Fibroblast of skin of right biceps (primary cell): ENCODE results near the gene APEX2.
"Not testable (repeated sequence)": the region's sequence is repeated elsewhere in the genome, so short reads cannot be mapped to it uniquely, and the experiment has no call there.

Experiments used
- DNase-seq: peaks from one replicate; pipeline ENCODE4 v3.0.0-alpha.2; 2013

Gene APEX2

GRCh38 chrX:55011294-55011693 is 11.1 kb downstream of the APEX2 start:
- DNase-seq: no peak

- DNase-seq: no peak
Measured at GRCh38 chrX:55014897-55015299, 14.7 kb downstream of the APEX2 start.

- DNase-seq: no peak
Measured at GRCh38 chrX:55026143-55026542, 26.0 kb downstream of the APEX2 start.

GRCh38 chrX:55026840-55027239 is 26.7 kb downstream of the APEX2 start:
- DNase-seq: no peak

GRCh38 chrX:55028040-55028439 is 27.9 kb downstream of the APEX2 start:
- DNase-seq: no peak

- no peak for DNase-seq
Measured at GRCh38 chrX:55028611-55029010, 28.4 kb downstream of the APEX2 start.

GRCh38 chrX:55029291-55029690 is 29.1 kb downstream of the APEX2 start:
- no peak for DNase-seq

GRCh38 chrX:55030271-55031205 is 30.4 kb downstream of the APEX2 start, which contains the start of gene ALAS2:
TSS of gene ALAS2 (minus strand) at chrX:55030977. CDS start at chrX:55026000, 4,977 bp downstream.
- DNase-seq: no peak

GRCh38 chrX:55033429-55033828 is 33.3 kb downstream of the APEX2 start:
- no peak for DNase-seq

GRCh38 chrX:55039471-55039870 is 39.3 kb downstream of the APEX2 start:
- DNase-seq: peak; percentile 4

GRCh38 chrX:55041514-55041913 is 41.4 kb downstream of the APEX2 start:
- no peak for DNase-seq

- not testable (repeated sequence) for DNase-seq
Measured at GRCh38 chrX:55050599-55050998, 50.4 kb downstream of the APEX2 start.

- peak; percentile 16 for DNase-seq
Measured at GRCh38 chrX:55056820-55057674, 56.9 kb downstream of the APEX2 start.

GRCh38 chrX:55057675-55058249 is 57.6 kb downstream of the APEX2 start:
- peak; percentile 8 for DNase-seq
